Rectal smooth muscle tissue (tissue), 1 donor: Measurements from ENCODE around the gene VMP1.

Experiments used
- H3K27ac ChIP-seq: one replicate; pipeline ENCODE4 v1.7.0; 2013; ENCODE audit warnings: low read depth, low read length, inconsistent platforms
- H3K27me3 ChIP-seq: one replicate; pipeline ENCODE4 v1.7.0; 2013; ENCODE audit warnings: low read length; ENCODE audit not compliant: control insufficient read depth, insufficient read depth
- H3K36me3 ChIP-seq: one replicate; pipeline ENCODE4 v1.7.0; 2013; ENCODE audit warnings: low read length; ENCODE audit not compliant: control insufficient read depth, insufficient read depth
- H3K4me1 ChIP-seq: one replicate; pipeline ENCODE4 v1.7.0; 2013; ENCODE audit warnings: low read length; ENCODE audit not compliant: control insufficient read depth, insufficient read depth
- H3K4me3 ChIP-seq: one replicate; pipeline ENCODE4 v1.7.0; 2013; ENCODE audit warnings: low read length
- H3K9ac ChIP-seq: one replicate; pipeline ENCODE4 v1.7.0; 2013; ENCODE audit warnings: low read length

VMP1 gene

GRCh38 chr17:59716427-59716826, 9.0 kb downstream of the VMP1 start:
- H3K27ac ChIP-seq = peak overlapping the region; percentile 55

GRCh38 chr17:59719526-59719925, 12.1 kb downstream of the VMP1 start:
- H3K27me3 ChIP-seq = no peaks in the 10 kb centered on the region
- H3K27ac ChIP-seq = no peak overlapping the region
- peaks cover 3% of the 10 kb centered on the region for H3K4me1 ChIP-seq
- H3K36me3 ChIP-seq = no peaks in the 10 kb centered on the region
- no peak overlapping the region for H3K4me3 ChIP-seq
- H3K9ac ChIP-seq = no peak overlapping the region

More at GRCh38 chr17:59716427-59716826, 9.0 kb downstream of the VMP1 start:
- Histone ChIP-seq H3K4me3 (no peak overlapping the region), H3K27me3 (no peaks in the 10 kb centered on the region), H3K4me1 (peaks cover 3% of the 10 kb centered on the region), H3K36me3 (no peaks in the 10 kb centered on the region), H3K9ac (no peak overlapping the region)

GRCh38 chr17:59722623-59723022, 15.2 kb downstream of the VMP1 start:
- Histone ChIP-seq H3K27me3 (no peaks in the 10 kb centered on the region), H3K9ac (no peak overlapping the region), H3K36me3 (no peaks in the 10 kb centered on the region), H3K4me1 (no peaks in the 10 kb centered on the region), H3K27ac (no peak overlapping the region), H3K4me3 (no peak overlapping the region)

- Histone ChIP-seq H3K27ac (no peak overlapping the region), H3K9ac (no peak overlapping the region), H3K36me3 (no peaks in the 10 kb centered on the region), H3K4me1 (no peaks in the 10 kb centered on the region), H3K27me3 (no peaks in the 10 kb centered on the region), H3K4me3 (no peak overlapping the region)
Measured at GRCh38 chr17:59723041-59723440, 15.6 kb downstream of the VMP1 start.

- Histone ChIP-seq H3K36me3 (no peaks in the 10 kb centered on the region), H3K4me1 (no peaks in the 10 kb centered on the region)
Measured at GRCh38 chr17:59723607-59724006, 16.2 kb downstream of the VMP1 start.

GRCh38 chr17:59725691-59726090, 18.2 kb downstream of the VMP1 start:
- Histone ChIP-seq H3K4me3 (no peak overlapping the region), H3K27me3 (no peaks in the 10 kb centered on the region), H3K36me3 (no peaks in the 10 kb centered on the region), H3K4me1 (no peaks in the 10 kb centered on the region), H3K27ac (no peak overlapping the region), H3K9ac (no peak overlapping the region)

More at GRCh38 chr17:59723607-59724006, 16.2 kb downstream of the VMP1 start:
- H3K27ac ChIP-seq = no peak overlapping the region
- H3K4me3 ChIP-seq = no peak overlapping the region
- H3K27me3 ChIP-seq = no peaks in the 10 kb centered on the region
- no peak overlapping the region for H3K9ac ChIP-seq

GRCh38 chr17:59727817-59728533, 20.5 kb downstream of the VMP1 start:
- H3K9ac ChIP-seq = no peak overlapping the region
- no peaks in the 10 kb centered on the region for H3K36me3 ChIP-seq
- no peaks in the 10 kb centered on the region for H3K4me1 ChIP-seq
- no peak overlapping the region for H3K4me3 ChIP-seq
- no peaks in the 10 kb centered on the region for H3K27me3 ChIP-seq
- H3K27ac ChIP-seq = no peak overlapping the region

GRCh38 chr17:59730268-59730834, 22.9 kb downstream of the VMP1 start:
- no peaks in the 10 kb centered on the region for H3K27me3 ChIP-seq
- H3K4me1 ChIP-seq = no peaks in the 10 kb centered on the region
- H3K36me3 ChIP-seq = no peaks in the 10 kb centered on the region
- H3K9ac ChIP-seq = no peak overlapping the region
- H3K4me3 ChIP-seq = no peak overlapping the region
- H3K27ac ChIP-seq = no peak overlapping the region

- Histone ChIP-seq H3K9ac (no peak overlapping the region), H3K4me1 (no peaks in the 10 kb centered on the region), H3K27me3 (no peaks in the 10 kb centered on the region), H3K4me3 (no peak overlapping the region), H3K27ac (no peak overlapping the region), H3K36me3 (no peaks in the 10 kb centered on the region)
Measured at GRCh38 chr17:59733697-59734096, 26.2 kb downstream of the VMP1 start.

GRCh38 chr17:59734226-59734625, 26.8 kb downstream of the VMP1 start:
- H3K27ac ChIP-seq = no peak overlapping the region
- H3K4me3 ChIP-seq = no peak overlapping the region
- no peaks in the 10 kb centered on the region for H3K27me3 ChIP-seq

GRCh38 chr17:59737324-59737723, 29.9 kb downstream of the VMP1 start:
- no peaks in the 10 kb centered on the region for H3K27me3 ChIP-seq
- no peaks in the 10 kb centered on the region for H3K36me3 ChIP-seq
- H3K27ac ChIP-seq = no peak overlapping the region
- H3K9ac ChIP-seq = no peak overlapping the region
- H3K4me3 ChIP-seq = no peak overlapping the region
- H3K4me1 ChIP-seq = no peaks in the 10 kb centered on the region

More at GRCh38 chr17:59734226-59734625, 26.8 kb downstream of the VMP1 start:
- Histone ChIP-seq H3K9ac (no peak overlapping the region), H3K36me3 (no peaks in the 10 kb centered on the region), H3K4me1 (no peaks in the 10 kb centered on the region)

- Histone ChIP-seq H3K9ac (no peak overlapping the region), H3K4me1 (no peaks in the 10 kb centered on the region), H3K27me3 (no peaks in the 10 kb centered on the region), H3K4me3 (no peak overlapping the region), H3K27ac (no peak overlapping the region), H3K36me3 (no peaks in the 10 kb centered on the region)
Measured at GRCh38 chr17:59743842-59744241, 36.4 kb downstream of the VMP1 start.

- Histone ChIP-seq H3K4me3 (no peak overlapping the region), H3K27me3 (no peaks in the 10 kb centered on the region), H3K9ac (no peak overlapping the region), H3K36me3 (no peaks in the 10 kb centered on the region), H3K27ac (no peak overlapping the region), H3K4me1 (no peaks in the 10 kb centered on the region)
Measured at GRCh38 chr17:59745040-59745439, 37.6 kb downstream of the VMP1 start.
